Measurements from ENCODE around the gene BMP5.

The BMP5 gene

DNA sequence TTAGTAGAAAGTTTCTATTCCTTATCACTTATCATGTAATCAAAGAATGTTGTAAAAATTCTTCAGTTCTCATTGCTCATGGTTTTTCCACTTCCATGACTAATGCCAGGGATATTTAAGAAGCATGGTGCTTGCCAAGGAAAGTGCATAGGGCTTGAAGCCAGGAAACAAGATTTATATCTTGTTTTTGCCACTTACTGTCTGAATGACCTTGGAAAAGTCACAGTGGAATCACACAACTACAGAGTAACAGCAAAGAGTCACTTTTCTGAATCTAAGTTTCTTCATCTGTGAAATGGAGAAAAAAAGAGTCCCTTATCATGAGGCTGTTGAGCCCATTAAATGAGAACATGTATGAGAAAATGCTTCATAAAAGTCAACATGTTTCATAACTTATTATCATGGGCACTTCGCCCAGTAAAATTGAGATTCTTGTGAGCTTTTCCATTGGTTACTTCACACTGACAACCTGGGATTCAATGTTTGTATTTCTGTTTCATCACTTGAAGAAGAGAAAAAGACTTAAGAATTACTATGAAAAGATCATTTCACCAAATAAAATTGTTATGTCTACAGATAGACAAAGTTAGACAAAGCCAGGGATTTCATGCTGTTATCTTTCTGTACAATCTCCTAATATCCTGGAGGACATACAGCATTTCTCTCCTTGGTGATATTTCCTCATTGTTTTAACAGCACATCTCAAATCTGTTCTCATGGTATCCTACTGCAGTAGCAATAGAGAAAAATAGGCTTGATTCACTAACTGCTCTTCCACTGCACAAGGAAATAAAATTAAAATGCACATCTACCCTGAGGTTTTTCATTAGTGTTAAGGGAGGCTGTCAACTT lies 7.6 kb upstream of the BMP5 start:
- TF ChIP-seq ZNF565 (CRISPR knock-in tag; conservative IDR thresholded peaks at IDR 0.05; ENCODE audit: low read depth) (no peak), ISL1 (CRISPR knock-in tag; IDR thresholded peaks at IDR 0.05) (peak; percentile 92)
- TF ChIP-seq, protein P1, sequence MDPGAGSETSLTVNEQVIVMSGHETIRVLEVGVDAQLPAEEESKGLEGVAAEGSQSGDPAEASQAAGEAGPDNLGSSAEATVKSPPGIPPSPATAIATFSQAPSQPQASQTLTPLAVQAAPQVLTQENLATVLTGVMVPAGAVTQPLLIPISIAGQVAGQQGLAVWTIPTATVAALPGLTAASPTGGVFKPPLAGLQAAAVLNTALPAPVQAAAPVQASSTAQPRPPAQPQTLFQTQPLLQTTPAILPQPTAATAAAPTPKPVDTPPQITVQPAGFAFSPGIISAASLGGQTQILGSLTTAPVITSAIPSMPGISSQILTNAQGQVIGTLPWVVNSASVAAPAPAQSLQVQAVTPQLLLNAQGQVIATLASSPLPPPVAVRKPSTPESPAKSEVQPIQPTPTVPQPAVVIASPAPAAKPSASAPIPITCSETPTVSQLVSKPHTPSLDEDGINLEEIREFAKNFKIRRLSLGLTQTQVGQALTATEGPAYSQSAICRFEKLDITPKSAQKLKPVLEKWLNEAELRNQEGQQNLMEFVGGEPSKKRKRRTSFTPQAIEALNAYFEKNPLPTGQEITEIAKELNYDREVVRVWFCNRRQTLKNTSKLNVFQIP (CRISPR knock-in tag; IDR thresholded peaks at IDR 0.05; ENCODE audit: borderline replicate concordance, low read depth), result no peak
- TF ChIP-seq, protein P2, sequence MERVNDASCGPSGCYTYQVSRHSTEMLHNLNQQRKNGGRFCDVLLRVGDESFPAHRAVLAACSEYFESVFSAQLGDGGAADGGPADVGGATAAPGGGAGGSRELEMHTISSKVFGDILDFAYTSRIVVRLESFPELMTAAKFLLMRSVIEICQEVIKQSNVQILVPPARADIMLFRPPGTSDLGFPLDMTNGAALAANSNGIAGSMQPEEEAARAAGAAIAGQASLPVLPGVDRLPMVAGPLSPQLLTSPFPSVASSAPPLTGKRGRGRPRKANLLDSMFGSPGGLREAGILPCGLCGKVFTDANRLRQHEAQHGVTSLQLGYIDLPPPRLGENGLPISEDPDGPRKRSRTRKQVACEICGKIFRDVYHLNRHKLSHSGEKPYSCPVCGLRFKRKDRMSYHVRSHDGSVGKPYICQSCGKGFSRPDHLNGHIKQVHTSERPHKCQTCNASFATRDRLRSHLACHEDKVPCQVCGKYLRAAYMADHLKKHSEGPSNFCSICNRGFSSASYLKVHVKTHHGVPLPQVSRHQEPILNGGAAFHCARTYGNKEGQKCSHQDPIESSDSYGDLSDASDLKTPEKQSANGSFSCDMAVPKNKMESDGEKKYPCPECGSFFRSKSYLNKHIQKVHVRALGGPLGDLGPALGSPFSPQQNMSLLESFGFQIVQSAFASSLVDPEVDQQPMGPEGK (CRISPR knock-in tag; IDR thresholded peaks at IDR 0.05; ENCODE audit: borderline replicate concordance), result 0 out of 2 replicates have a peak, but pooled peaks have one; percentile 35

DNA sequence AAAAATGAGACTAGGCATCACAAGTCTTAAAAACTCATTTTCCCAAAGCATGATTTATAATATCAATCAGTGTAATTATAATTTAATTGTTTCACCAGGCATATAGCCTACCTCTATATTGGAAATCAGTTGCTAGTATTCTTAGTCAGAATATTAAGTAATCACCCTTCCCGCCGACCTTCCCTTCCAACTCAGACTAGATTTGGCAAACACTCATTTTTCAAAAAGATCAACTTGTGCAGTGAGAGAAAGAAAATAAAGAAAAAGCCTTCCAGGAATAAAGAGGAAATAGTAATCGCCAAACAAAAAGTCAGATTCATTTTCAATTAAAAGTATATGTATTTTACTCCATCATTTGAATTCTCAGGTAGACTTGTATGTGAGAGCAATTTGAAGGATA lies 1.9 kb upstream of the BMP5 start:
- no peak for ATAC-seq
- no peak for TF ChIP-seq ZFP3 (CRISPR knock-in tag; IDR thresholded peaks at IDR 0.05)
- TF ChIP-seq SNAI2 (CRISPR knock-in tag; IDR thresholded peaks at IDR 0.05), result no peak
- no peak for TF ChIP-seq BACH2 (CRISPR knock-in tag; IDR thresholded peaks at IDR 0.05; ENCODE audit: borderline replicate concordance)
- TF ChIP-seq RARB (CRISPR knock-in tag; IDR thresholded peaks at IDR 0.05), result no peak
- TF ChIP-seq CSDC2 (CRISPR knock-in tag; IDR thresholded peaks at IDR 0.05), result no peak
- TF ChIP-seq ZNF70 (CRISPR knock-in tag; IDR thresholded peaks at IDR 0.05), result no peak
- TF ChIP-seq TOX (CRISPR knock-in tag; IDR thresholded peaks at IDR 0.05; ENCODE audit: borderline replicate concordance), result no peak
- TF ChIP-seq, protein P3, sequence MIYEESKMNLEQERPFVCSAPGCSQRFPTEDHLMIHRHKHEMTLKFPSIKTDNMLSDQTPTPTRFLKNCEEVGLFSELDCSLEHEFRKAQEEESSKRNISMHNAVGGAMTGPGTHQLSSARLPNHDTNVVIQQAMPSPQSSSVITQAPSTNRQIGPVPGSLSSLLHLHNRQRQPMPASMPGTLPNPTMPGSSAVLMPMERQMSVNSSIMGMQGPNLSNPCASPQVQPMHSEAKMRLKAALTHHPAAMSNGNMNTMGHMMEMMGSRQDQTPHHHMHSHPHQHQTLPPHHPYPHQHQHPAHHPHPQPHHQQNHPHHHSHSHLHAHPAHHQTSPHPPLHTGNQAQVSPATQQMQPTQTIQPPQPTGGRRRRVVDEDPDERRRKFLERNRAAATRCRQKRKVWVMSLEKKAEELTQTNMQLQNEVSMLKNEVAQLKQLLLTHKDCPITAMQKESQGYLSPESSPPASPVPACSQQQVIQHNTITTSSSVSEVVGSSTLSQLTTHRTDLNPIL (CRISPR knock-in tag; IDR thresholded peaks at IDR 0.05; ENCODE audit: low read depth), result no peak
- no peak for TF ChIP-seq PPARA (CRISPR knock-in tag; IDR thresholded peaks at IDR 0.05; ENCODE audit: borderline replicate concordance)
- TF ChIP-seq, protein P4, sequence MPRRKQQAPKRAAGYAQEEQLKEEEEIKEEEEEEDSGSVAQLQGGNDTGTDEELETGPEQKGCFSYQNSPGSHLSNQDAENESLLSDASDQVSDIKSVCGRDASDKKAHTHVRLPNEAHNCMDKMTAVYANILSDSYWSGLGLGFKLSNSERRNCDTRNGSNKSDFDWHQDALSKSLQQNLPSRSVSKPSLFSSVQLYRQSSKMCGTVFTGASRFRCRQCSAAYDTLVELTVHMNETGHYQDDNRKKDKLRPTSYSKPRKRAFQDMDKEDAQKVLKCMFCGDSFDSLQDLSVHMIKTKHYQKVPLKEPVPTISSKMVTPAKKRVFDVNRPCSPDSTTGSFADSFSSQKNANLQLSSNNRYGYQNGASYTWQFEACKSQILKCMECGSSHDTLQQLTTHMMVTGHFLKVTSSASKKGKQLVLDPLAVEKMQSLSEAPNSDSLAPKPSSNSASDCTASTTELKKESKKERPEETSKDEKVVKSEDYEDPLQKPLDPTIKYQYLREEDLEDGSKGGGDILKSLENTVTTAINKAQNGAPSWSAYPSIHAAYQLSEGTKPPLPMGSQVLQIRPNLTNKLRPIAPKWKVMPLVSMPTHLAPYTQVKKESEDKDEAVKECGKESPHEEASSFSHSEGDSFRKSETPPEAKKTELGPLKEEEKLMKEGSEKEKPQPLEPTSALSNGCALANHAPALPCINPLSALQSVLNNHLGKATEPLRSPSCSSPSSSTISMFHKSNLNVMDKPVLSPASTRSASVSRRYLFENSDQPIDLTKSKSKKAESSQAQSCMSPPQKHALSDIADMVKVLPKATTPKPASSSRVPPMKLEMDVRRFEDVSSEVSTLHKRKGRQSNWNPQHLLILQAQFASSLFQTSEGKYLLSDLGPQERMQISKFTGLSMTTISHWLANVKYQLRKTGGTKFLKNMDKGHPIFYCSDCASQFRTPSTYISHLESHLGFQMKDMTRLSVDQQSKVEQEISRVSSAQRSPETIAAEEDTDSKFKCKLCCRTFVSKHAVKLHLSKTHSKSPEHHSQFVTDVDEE (CRISPR knock-in tag; IDR thresholded peaks at IDR 0.05), result no peak
- TF ChIP-seq ISL1 (CRISPR knock-in tag; IDR thresholded peaks at IDR 0.05), result no peak
- TF ChIP-seq OSR1 (CRISPR knock-in tag; IDR thresholded peaks at IDR 0.05), result no peak
- TF ChIP-seq ARNTL (CRISPR knock-in tag; IDR thresholded peaks at IDR 0.05; ENCODE audit: borderline replicate concordance, low read depth), result no peak
- no peak for TF ChIP-seq ZNF565 (CRISPR knock-in tag; conservative IDR thresholded peaks at IDR 0.05; ENCODE audit: low read depth)
- TF ChIP-seq, protein P5, sequence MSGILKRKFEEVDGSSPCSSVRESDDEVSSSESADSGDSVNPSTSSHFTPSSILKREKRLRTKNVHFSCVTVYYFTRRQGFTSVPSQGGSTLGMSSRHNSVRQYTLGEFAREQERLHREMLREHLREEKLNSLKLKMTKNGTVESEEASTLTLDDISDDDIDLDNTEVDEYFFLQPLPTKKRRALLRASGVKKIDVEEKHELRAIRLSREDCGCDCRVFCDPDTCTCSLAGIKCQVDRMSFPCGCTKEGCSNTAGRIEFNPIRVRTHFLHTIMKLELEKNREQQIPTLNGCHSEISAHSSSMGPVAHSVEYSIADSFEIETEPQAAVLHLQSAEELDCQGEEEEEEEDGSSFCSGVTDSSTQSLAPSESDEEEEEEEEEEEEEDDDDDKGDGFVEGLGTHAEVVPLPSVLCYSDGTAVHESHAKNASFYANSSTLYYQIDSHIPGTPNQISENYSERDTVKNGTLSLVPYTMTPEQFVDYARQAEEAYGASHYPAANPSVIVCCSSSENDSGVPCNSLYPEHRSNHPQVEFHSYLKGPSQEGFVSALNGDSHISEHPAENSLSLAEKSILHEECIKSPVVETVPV (CRISPR knock-in tag; IDR thresholded peaks at IDR 0.05), result no peak
- TF ChIP-seq TCF4 (CRISPR knock-in tag; IDR thresholded peaks at IDR 0.05; ENCODE audit: borderline replicate concordance), result no peak

More for the DNA sequence above, 7.6 kb upstream of the BMP5 start:
- ATAC-seq, result peak; percentile 61

DNA sequence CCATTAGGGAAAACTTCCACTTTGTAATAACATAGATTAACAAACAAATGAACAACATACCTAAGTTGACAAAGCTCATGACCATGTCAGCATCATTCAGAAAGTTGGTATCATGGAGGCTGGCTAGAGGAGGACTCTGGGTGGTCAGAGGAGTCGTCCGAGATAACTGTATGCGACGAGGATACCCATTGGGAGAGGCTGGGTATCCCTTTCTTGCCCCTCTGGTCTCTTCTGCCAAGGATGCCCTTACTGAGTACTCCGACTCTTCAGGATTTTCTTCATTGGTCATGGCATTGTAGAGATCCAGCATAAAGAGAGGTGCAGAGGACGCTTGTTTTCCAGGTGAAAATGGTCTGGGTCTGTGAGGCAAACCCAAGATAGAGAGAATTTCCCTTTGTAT lies 1.1 kb downstream of the BMP5 start:
- no peak for ATAC-seq
- TF ChIP-seq SNAI2 (CRISPR knock-in tag; IDR thresholded peaks at IDR 0.05) (no peak), ZC3H10 (CRISPR knock-in tag; IDR thresholded peaks at IDR 0.05) (no peak), ZNF8 (CRISPR knock-in tag; IDR thresholded peaks at IDR 0.05) (no peak)

All from SK-N-SH treated with all-trans-retinoic acid at 6 μM for 48 hours (cell line).